ENCODE data around the gene ZFP91.

Gene ZFP91

DNA sequence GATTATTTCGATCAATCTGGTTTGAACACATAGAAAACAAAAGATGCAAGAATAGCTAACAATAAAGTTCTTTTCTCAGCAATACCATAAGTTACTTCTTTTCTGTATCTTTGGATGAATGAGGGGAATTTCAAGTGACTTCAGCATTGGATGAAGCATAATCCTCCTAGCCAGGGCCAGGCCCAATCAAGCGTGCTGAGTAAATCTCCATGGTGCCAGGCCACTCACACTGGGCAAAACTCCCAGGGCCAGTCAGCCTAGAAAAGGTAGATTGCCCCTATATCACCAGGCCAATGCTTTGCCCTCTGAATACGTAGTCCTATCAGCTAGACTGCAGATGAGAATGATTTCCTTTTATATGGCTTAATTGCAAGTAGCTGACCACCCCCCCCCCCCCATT lies 49.6 kb downstream of the ZFP91 start:
- peak in 11 of 56 donors; percentile 4 to 35 (median 14) for DNase-seq

- DNase-seq = peak in 3 of 56 donors; percentile 13 to 24 (median 17)
Measured at GRCh38 chr11:58629857-58630256, 51.0 kb downstream of the ZFP91 start.

- DNase-seq = no peak
Measured at GRCh38 chr11:58631378-58631777, 52.5 kb downstream of the ZFP91 start.

DNA sequence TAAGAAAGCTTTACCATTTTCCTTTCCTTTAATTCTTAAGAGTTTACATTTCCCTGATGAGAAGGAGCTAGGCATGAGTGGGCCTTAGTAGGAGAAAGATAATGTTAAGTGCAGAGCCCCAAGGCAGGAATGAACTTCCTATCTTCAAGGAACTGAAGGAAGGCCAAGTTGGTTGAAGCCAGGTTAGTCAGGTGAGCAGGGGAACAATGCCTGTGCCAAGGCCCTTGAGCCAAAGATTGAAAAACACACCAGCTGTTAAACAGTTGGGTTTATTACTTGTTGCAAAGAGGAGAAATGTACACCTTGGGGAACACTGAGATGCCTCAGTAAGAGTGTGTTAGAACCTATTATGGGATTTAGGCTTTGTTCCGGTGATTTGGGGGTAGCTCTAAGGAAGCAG lies 53.6 kb downstream of the ZFP91 start:
- DNase-seq = no peak

DNA sequence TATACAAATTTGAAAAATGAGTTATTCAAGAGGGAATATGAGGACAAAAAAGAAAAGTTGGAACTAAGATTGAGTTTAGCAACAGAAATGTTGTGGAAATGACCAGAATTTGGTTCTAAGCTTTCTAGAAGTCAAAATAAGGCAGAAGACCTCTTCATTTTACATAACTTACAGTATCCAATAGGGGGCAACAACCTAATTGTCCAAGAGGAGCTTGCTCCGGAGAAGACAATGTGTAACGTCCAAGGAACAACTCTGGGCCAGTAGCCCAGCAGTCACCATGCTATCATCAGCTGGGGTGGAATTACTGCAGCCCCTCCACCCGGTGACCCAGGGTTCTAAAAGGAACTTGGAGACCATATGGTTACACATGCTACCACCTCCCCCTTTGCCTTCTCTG lies 57.7 kb downstream of the ZFP91 start:
- DNase-seq = no peak

DNA sequence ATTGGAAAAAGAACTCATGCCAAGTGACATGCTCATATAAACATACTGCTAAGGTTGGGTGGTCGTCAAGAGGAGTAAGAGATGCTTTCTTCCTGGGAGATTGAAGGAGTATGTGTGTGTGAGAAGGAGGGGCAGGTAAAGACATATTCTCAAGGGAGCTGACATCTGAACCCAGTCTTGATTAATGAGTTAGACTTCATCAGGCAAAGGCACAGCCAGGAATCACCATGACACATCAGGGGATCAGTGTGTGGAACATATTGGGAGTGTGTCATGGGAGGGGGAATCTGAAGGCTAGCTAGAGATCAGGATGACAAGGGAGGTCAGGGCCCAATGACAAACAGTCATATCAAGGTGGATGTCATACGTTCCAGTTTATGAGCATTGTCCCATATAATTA lies 58.5 kb downstream of the ZFP91 start:
- no peak for DNase-seq

- no peak for DNase-seq
Measured at GRCh38 chr11:58639103-58639502, 60.2 kb downstream of the ZFP91 start.

DNA sequence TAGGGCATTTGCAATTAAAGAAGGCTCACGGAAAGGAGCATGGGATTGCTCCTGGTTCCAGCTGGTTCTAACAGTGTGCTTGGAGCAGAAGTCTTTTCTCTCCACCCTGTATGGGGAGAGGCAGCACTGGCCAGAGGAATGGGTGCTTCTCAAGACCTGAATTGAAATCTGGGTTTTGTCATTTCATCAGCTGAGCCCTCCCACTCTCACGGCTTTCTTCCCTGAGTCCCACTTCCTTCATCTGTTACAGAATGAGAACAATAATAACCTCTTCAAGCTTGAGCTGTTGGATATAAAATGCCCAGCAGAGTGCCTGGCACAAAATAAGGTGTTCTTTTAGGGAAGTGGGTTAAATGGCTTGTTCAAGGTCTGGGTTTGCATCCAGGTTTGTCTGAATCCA lies 60.8 kb downstream of the ZFP91 start:
- peak in 2 of 56 donors; percentile 11 to 19 for DNase-seq

- peak in 1 of 56 donors; percentile 4 for DNase-seq
Measured at GRCh38 chr11:58640386-58641023, 61.6 kb downstream of the ZFP91 start.

DNA sequence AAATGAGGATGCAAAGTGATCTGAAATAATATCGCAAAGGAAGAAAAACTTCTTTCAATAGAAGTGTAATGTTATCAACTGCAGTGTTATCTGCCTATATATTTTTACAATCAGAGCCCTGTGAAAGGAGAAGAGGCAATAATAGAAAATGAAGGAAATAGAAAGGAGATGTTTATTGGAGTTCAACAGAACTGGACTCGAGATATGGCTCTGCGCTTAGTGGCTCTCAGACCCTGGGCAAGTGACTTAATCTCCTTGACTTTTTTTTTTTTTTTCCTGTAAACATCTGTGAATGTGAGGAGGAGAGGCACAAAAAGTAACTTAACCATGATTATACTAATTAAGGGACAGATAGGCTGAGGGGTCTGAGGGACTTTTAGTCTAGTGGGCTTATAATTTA lies 62.5 kb downstream of the ZFP91 start:
- DNase-seq = no peak

DNA sequence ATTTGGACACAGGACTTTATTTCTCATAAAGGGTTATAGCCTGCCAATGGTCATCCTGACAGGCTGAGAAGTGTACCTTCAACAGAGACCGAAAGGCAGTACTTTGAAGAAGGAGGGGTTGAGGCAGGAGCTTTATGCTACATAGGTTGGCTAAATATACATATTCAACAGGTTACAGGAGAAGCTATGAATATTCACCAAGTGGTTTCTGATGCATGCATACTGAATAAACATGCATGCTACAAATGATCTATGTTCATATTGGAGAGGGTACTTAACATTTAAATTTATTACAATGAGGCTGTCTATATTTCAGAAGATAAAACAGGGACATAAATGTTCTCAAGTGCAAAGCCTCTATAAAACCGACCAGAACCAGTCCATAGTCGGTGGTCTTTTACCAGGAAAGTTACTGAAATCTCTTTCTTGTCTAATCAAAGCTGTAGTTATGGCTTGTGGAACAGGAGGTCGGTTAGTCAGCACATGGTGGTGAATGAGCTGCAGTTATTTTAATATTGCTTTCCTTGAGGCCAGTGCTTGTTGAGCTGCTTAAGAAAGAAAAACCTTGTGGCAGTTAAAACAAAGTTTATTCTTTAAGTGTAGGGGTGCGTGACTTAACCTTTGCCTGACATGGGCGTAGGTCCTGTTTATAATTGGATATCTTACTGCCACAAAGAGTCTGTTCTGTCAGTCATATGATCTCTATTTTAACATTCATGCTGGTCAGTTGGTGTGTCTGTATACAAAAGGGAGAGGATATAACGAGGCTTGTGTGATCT lies 63.1 kb downstream of the ZFP91 start:
- DNase-seq = no peak

- no peak for DNase-seq
Measured at GRCh38 chr11:58645854-58646253, 67.0 kb downstream of the ZFP91 start.

GRCh38 chr11:58647141-58647699 lies 68.4 kb downstream of the ZFP91 start:
- DNase-seq = no peak

DNA sequence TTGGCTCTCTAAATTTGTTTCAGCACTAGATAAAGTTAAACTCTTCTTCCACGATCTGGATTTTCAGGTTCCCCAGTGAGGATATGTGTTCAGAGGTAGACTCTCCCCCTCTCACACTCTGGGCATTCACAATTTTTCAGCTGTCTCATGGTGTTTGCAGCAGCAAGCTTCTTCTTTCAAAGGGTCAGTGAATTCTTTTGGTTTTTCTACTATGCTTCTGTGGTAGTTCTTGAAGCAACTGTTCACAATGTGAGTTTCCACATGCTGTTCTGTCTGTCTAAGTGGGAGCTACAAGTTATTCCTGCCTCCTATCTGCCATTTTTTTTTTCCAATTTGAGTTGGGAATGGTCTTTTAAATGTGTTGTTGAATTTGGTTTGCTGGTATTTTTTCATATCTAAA lies 69.0 kb downstream of the ZFP91 start:
- no peak for DNase-seq

DNA sequence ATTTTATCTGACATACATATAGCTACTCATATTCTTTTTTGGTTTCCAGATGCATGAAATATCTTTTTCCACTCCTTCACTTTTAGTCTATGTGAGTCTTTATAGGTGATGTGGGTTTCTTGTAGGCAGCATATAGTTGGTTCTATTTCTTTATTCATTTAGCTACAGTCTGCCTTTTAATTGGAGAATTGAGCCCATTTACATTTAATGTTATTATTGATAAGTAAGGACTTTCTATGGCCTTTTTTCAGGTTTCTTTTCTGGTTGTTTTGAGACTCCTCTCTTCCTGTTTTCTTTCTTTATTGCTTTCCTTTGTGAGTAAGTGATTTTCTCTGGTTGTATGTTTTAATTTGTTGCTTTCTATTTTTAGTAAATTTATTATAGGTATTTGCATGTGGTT lies 70.8 kb downstream of the ZFP91 start:
- no peak for DNase-seq

DNA sequence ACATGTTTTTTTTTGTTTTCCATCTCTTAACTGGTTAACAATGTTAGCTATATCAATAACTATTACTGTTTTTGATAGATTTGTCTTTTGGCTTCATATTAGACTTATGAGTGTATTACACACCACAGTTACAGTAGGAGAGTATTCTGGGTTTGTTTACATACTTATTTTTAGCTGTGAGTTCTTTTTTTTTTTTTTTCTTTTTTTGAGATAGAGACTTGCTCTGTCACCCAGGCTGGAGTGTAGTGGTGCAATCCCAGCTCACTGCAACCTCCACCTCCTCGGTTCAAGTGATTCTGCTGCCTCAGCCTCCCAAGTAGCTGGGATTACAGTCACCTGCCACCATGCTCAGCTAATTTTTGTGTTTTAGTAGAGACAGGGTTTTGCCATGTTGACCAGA lies 71.6 kb downstream of the ZFP91 start:
- no peak for DNase-seq

GRCh38 chr11:58652726-58653280 lies 73.9 kb downstream of the ZFP91 start:
- DNase-seq = no peak

DNA sequence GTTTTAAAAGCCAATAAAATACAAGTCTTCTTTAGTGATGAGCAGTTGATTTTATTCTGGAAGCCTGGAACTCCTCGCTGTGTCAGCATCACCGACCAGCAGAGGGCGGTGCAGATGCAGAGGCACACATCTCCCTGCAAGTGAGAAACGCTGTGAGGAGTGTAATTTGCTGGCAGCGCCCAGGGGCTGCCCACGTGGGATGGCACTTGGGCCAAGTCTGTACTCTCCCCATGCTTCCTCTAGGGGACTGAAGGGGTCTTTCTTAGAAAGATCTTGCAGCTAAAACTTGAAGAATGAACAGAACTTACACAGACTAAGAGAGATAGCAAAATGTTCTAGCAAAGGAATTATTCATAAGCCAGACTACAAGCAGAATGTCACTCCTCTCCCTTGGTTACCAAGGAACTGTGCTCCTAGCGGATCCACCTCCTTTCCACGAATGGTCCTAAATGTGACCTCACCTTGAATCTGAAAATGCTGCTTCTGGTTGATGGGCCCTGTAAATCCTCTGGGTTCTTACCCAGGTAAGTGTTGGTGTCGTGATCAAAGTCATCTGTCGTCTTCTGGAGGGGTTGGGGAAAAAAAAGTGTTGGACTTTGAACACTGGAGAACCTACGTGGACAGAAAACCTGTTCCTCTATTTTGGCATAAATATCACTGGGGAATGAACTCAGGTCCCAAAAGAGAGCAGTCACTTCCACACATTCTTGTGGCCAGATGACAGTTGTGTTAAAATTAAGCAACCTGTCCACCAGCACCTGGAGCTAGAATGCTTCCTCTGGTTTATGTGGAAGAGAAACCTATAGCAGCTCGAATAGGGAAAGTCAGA lies 75.4 kb downstream of the ZFP91 start:
- peak in 53 of 56 donors; percentile 13 to 88 (median 55) for DNase-seq

DNA sequence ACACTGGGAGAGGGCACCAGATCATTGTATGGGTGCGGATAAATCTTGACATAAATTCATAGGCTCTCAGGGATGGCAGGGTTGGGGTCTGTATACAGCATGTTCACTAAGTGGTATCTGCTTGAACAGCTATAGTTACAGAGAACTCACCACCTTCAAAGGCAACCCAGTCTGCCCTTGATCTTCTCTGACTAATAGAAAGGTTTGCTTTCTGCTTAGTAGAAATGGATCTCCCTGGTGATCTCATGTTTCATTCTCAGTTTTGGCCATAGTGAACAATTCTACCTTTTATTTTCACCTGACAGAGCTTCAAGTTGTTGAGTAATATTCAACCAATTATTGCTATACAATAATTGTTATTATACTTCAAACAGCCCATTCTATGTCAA lies 76.0 kb downstream of the ZFP91 start:
- no peak for DNase-seq

DNA sequence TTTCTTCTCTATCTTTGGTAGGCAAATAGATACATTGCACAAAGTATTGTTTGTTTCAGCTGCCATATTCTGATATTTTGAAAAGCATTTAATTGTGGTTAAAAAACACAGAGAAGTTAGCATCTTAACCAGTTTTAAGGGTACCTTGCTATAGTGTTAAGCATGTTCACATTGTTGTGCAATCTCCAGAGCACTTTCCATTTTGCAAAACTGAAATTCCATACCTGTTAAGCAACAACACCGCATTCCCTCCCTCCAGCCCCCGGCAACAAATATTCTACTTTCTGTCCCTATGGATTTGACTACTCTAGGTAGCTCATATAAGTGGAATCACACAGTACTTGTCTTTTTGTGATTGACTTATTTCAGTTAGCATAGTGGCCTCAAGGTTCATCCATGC lies 77.5 kb downstream of the ZFP91 start:
- no peak for DNase-seq

GRCh38 chr11:58658623-58659022 lies 79.8 kb downstream of the ZFP91 start:
- DNase-seq = no peak

DNA sequence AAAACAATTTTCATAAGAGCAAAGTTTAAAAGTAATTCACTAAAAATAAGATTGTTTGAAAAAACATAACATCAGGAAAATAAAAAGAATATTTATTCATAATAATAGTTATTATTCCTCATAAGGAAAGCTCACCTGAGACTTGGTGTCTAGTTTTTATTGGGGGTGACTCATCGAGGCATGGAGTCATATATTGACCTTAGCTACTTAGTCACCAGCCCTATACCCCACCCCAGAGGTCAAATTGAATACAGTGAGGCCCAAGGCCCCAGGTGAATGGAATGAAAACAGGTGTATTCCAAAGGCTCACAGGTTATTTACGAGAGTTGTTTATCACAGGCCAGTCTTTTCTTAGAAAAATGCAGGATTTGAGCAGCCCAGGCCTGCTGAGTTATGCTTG lies 80.5 kb downstream of the ZFP91 start:
- no peak for DNase-seq
